Vagina (tissue), 2 donors: Measurements from ENCODE around the gene YIPF1. TPM values are rescaled to one million over a fixed set of nuclear protein-coding genes. Genes with fewer than 3 reads are reported as not detected.

Experiments used
- DNase-seq, 2 donors: peaks; one replicate each; pipeline ENCODE4 v3.0.0-alpha.2; 2017; ENCODE audit errors: extremely low spot score in 2 of 2
- H3K27ac ChIP-seq: fragments of 200-600 bp; sonication (generic); one replicate; pipeline ENCODE4 v1.5.1; 2019
- H3K27me3 ChIP-seq: fragments of 200-600 bp; sonication (generic); one replicate; pipeline ENCODE4 v1.5.1; 2019
- H3K36me3 ChIP-seq, 2 donors: fragments of 200-600 bp; sonication (generic); one replicate each; pipeline ENCODE4 v1.5.1; 2017 to 2019
- H3K4me1 ChIP-seq: fragments of 200-600 bp; sonication (generic); one replicate; pipeline ENCODE4 v1.5.1; 2019
- H3K4me3 ChIP-seq, 2 donors: fragments of 200-600 bp; sonication (generic); 1 replicate in 1 of 2; 2 replicates in 1 of 2; pipeline ENCODE4 v1.5.1; 2016 to 2019
- H3K9me3 ChIP-seq: fragments of 200-600 bp; sonication (generic); one replicate; pipeline ENCODE4 v1.5.1; 2019
- POLR2A ChIP-seq, 2 donors: fragments of 450-650 bp; IDR thresholded peaks; one replicate each; pipeline ENCODE4 v1.6.1; 2017; ENCODE audit warnings: antibody characterized with exemption in 2 of 2, mild to moderate bottlenecking in 2 of 2, moderate library complexity in 2 of 2
- POLR2AphosphoS5 ChIP-seq, 2 donors: sonication (generic); formaldehyde crosslinking; IDR thresholded peaks; one replicate each; pipeline ENCODE4 v1.9.0; 2017; ENCODE audit warnings: antibody characterized with exemption in 2 of 2, mild to moderate bottlenecking in 2 of 2, low read depth in 1 of 2; ENCODE audit not compliant: insufficient read depth in 1 of 2
- intact Hi-C: fragments of 100-400 bp; cut with DNase I; formaldehyde crosslinking; loops from one replicate; pipeline ENCODE4 v1.15.1; 2023
- total RNA-seq: library from RNA; depleted of rRNA; stranded (reverse); fragments of >200 nt; gene quantifications from one replicate; pipeline ENCODE4 v1.2.3, GENCODE V29; 2016
- TF ChIP-seq, protein P1 (sequence below), 3 experiments: fragments of 450-650 bp in 2 of 3; fragments of 200-600 bp in 1 of 3; sonication (generic) in 1 of 3; IDR thresholded peaks; one replicate each; pipeline ENCODE4 v1.5.1; 2017 to 2019; ENCODE audit warnings: antibody characterized with exemption in 3 of 3, mild to moderate bottlenecking in 2 of 3, moderate library complexity in 2 of 3

YIPF1 gene
- total RNA-seq, 1 donor from 2014 or later: 22.1 TPM

DNA sequence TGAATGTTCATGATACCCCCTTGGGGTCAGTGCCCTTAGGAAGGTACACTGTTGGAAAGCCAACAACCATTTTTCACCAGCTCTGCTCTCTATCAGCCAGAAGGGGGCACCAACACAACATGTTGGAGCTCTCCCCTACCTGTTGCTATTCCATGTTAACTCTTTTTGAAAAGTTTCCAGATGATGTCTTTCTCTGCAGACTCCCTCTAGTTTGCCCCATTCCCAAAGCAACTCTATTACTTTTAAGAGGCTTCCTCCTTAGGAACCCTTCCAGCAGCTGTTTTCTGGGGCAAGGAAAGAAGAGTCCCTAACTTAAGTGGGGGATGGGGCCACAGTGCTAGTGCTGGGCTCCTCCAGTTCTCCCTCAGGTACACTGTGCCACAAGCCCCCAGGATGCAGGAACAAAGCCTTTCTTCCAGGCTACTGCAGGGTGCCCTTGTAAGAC, 28.6 kb downstream of the YIPF1 start:
- Histone ChIP-seq H3K4me3 (no peak overlapping the region), H3K9me3 (no peaks in the 10 kb centered on the region), H3K27ac (no peak overlapping the region), H3K4me1 (no peaks in the 10 kb centered on the region), H3K27me3 (no peaks in the 10 kb centered on the region), H3K36me3 (peaks cover 0 to 46% of the 10 kb centered on the region in 2 donors)
- intact Hi-C loops: no loop called here
- TF ChIP-seq, protein P1, sequence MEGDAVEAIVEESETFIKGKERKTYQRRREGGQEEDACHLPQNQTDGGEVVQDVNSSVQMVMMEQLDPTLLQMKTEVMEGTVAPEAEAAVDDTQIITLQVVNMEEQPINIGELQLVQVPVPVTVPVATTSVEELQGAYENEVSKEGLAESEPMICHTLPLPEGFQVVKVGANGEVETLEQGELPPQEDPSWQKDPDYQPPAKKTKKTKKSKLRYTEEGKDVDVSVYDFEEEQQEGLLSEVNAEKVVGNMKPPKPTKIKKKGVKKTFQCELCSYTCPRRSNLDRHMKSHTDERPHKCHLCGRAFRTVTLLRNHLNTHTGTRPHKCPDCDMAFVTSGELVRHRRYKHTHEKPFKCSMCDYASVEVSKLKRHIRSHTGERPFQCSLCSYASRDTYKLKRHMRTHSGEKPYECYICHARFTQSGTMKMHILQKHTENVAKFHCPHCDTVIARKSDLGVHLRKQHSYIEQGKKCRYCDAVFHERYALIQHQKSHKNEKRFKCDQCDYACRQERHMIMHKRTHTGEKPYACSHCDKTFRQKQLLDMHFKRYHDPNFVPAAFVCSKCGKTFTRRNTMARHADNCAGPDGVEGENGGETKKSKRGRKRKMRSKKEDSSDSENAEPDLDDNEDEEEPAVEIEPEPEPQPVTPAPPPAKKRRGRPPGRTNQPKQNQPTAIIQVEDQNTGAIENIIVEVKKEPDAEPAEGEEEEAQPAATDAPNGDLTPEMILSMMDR (IDR thresholded peaks at IDR 0.05): peak in 2 of 3 experiments; percentile 34 to 39
- TF ChIP-seq POLR2AphosphoS5 (IDR thresholded peaks at IDR 0.05; ENCODE audit: insufficient read depth in 1 of 2, low read depth in 1 of 2): no peak
- TF ChIP-seq POLR2A (IDR thresholded peaks at IDR 0.05): no peak
- no peak for DNase-seq

GRCh38 chr1:53851571-53852285, 37.9 kb downstream of the YIPF1 start:
- Histone ChIP-seq H3K27ac (no peak overlapping the region), H3K4me3 (no peak overlapping the region), H3K36me3 (peaks cover 0 to 38% of the 10 kb centered on the region in 2 donors), H3K4me1 (no peaks in the 10 kb centered on the region), H3K9me3 (no peaks in the 10 kb centered on the region), H3K27me3 (no peaks in the 10 kb centered on the region)
- DNase-seq: no peak
- intact Hi-C loops: no loop called here
- TF ChIP-seq POLR2A (IDR thresholded peaks at IDR 0.05): no peak
- TF ChIP-seq POLR2AphosphoS5 (IDR thresholded peaks at IDR 0.05; ENCODE audit: insufficient read depth in 1 of 2, low read depth in 1 of 2): no peak

DNA sequence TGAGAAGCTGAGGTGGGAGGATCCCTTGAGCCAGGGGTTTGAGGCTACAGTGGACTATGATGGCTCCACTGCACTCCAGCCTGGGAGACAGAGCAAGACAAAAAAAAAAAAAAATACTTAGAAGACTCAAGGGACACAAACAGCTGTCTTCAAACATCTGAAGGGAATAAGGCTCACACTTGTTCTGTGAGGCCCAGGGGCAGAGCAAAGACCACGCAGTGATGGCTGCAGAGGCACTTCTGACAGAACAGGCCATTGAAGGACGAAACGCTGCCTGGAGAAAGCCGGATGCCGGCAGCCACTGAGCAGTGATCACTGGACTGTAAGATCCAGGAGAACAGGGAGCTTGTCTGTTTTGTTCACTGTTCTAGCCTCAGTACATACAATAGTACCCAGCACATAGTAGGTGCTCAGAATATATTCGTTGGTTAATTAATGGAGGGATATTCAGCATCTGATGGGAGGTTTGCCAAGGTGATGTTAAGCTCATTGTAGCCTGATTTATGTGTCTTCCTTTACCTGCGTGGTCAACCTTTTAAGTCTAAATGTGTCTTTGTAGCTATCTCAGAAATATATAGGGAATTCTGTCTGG, 39.4 kb downstream of the YIPF1 start:
- intact Hi-C loops: no loop called here
- peaks cover 0 to 23% of the 10 kb centered on the region in 2 donors for H3K36me3 ChIP-seq
- no peak overlapping the region for H3K27ac ChIP-seq
- H3K4me1 ChIP-seq: no peaks in the 10 kb centered on the region
- no peaks in the 10 kb centered on the region for H3K27me3 ChIP-seq
- no peak for DNase-seq
- H3K4me3 ChIP-seq: no peak overlapping the region
- no peaks in the 10 kb centered on the region for H3K9me3 ChIP-seq
- TF ChIP-seq, protein P1 (IDR thresholded peaks at IDR 0.05): no peak
- TF ChIP-seq POLR2A (IDR thresholded peaks at IDR 0.05) (no peak), POLR2AphosphoS5 (IDR thresholded peaks at IDR 0.05; ENCODE audit: insufficient read depth in 1 of 2, low read depth in 1 of 2) (no peak)

- peaks cover 0 to 8% of the 10 kb centered on the region in 2 donors for H3K36me3 ChIP-seq
- intact Hi-C loops: no loop called here
- no peak overlapping the region for H3K27ac ChIP-seq
- no peaks in the 10 kb centered on the region for H3K9me3 ChIP-seq
- H3K4me3 ChIP-seq: no peak overlapping the region
- no peaks in the 10 kb centered on the region for H3K27me3 ChIP-seq
- no peak for TF ChIP-seq POLR2A (IDR thresholded peaks at IDR 0.05)
- TF ChIP-seq, protein P1 (IDR thresholded peaks at IDR 0.05): no peak
- no peak for TF ChIP-seq POLR2AphosphoS5 (IDR thresholded peaks at IDR 0.05; ENCODE audit: insufficient read depth in 1 of 2, low read depth in 1 of 2)
- no peaks in the 10 kb centered on the region for H3K4me1 ChIP-seq
- no peak for DNase-seq
These were observed 41.6 kb downstream of the YIPF1 start for GRCh38 chr1:53847980-53848379.

DNA sequence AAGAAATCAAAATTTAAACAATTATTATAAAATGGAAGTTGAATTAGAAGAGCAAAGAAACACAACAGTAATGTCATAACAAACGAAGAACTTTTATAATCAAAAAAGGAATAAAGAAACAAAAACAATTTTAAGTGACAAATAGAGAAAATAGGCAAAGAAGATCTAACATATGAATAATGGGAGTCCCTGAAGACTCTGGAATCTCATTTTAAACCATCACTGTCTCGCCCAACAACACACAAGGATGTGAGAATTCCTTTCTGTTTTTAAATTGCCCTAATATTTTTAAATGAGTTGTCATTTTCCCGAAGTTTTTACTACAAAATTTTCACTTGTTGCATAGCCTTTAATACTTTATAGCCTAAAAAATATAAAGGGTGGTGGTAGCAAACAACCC, 47.2 kb downstream of the YIPF1 start:
- no peaks in the 10 kb centered on the region for H3K27me3 ChIP-seq
- intact Hi-C loops: no loop called here
- DNase-seq: no peak
- peaks cover 2% of the 10 kb centered on the region for H3K4me1 ChIP-seq
- H3K27ac ChIP-seq: no peak overlapping the region
- no peaks in the 10 kb centered on the region for H3K9me3 ChIP-seq
- TF ChIP-seq, protein P1 (IDR thresholded peaks at IDR 0.05): no peak
- TF ChIP-seq POLR2AphosphoS5 (IDR thresholded peaks at IDR 0.05; ENCODE audit: insufficient read depth in 1 of 2, low read depth in 1 of 2) (no peak), POLR2A (IDR thresholded peaks at IDR 0.05) (no peak)
- no peaks in the 10 kb centered on the region for H3K36me3 ChIP-seq
- no peak overlapping the region for H3K4me3 ChIP-seq
